Keratinocyte (primary cell): ENCODE results near the gene UROS. TPM values are rescaled to one million over a fixed set of nuclear protein-coding genes. Genes with fewer than 3 reads are reported as not detected.

Source experiments
- DNase-seq: peaks from one replicate; pipeline ENCODE4 v3.0.0-alpha.2; 2011; ENCODE audit warnings: low read depth, missing footprints, low spot score
- FAIRE-seq: peaks from 2 replicates; lab custom pipeline; 2011; peaks lifted over from hg19 to GRCh38; lab: Jason Lieb, UNC
- H2AFZ ChIP-seq: 2 replicates; pipeline ENCODE4 v1.6.0; 2012; ENCODE audit warnings: low read length, control low read depth, inconsistent platforms; ENCODE audit not compliant: control insufficient read depth
- H3K27ac ChIP-seq: 2 replicates; pipeline ENCODE4 v1.5.1; 2011; ENCODE audit warnings: low read length; ENCODE audit not compliant: control insufficient read depth, insufficient read depth
- H3K27me3 ChIP-seq: 3 replicates; pipeline ENCODE4 v1.6.0; 2011; ENCODE audit warnings: low read length; ENCODE audit not compliant: control insufficient read depth, insufficient read depth; ENCODE audit errors: extremely low read depth
- H3K36me3 ChIP-seq, 2 experiments: 2 replicates in 1 of 2; 3 replicates in 1 of 2; pipeline ENCODE4 v1.5.1; 2011; ENCODE audit warnings: low read length in 2 of 2, mild to moderate bottlenecking in 1 of 2; ENCODE audit not compliant: control insufficient read depth in 2 of 2, insufficient read depth in 2 of 2; ENCODE audit errors: extremely low read depth in 1 of 2
- H3K4me1 ChIP-seq: 3 replicates; pipeline ENCODE4 v1.5.1; 2011; ENCODE audit warnings: low read length; ENCODE audit not compliant: control insufficient read depth, insufficient read depth; ENCODE audit errors: extremely low read depth
- H3K4me2 ChIP-seq: 3 replicates; pipeline ENCODE4 v1.6.0; 2011; ENCODE audit warnings: low read depth, low read length; ENCODE audit not compliant: control insufficient read depth, insufficient read depth; ENCODE audit errors: extremely low read depth
- H3K4me3 ChIP-seq, 3 experiments: fragments of 200-600 bp in 1 of 3; sonication (generic) in 1 of 3; 2 replicates in 2 of 3; 3 replicates in 1 of 3; pipeline ENCODE4 v1.5.1; 2011 to 2016; ENCODE audit warnings: low read length in 3 of 3, mild to moderate bottlenecking in 3 of 3, control low read depth in 2 of 3, inconsistent platforms in 1 of 3, low read depth in 1 of 3, mixed read lengths in 1 of 3, mixed run types in 1 of 3, moderate library complexity in 1 of 3; ENCODE audit not compliant: control insufficient read depth in 2 of 3, insufficient read depth in 2 of 3; ENCODE audit errors: extremely low read depth in 1 of 3
- H3K79me2 ChIP-seq: 2 replicates; pipeline ENCODE4 v1.6.0; 2012; ENCODE audit warnings: low read length; ENCODE audit not compliant: control insufficient read depth, insufficient read depth
- H3K9ac ChIP-seq: 3 replicates; pipeline ENCODE4 v1.6.0; 2011; ENCODE audit warnings: low read length; ENCODE audit not compliant: control insufficient read depth, insufficient read depth; ENCODE audit errors: extremely low read depth
- H3K9me1 ChIP-seq: 3 replicates; pipeline ENCODE4 v1.6.0; 2011; ENCODE audit warnings: low read length; ENCODE audit not compliant: control insufficient read depth, insufficient read depth; ENCODE audit errors: extremely low read depth
- H3K9me3 ChIP-seq: 2 replicates; pipeline ENCODE4 v1.5.1; 2012; ENCODE audit warnings: low read depth, low read length; ENCODE audit not compliant: control insufficient read depth
- H4K20me1 ChIP-seq: 3 replicates; pipeline ENCODE4 v1.6.0; 2011; ENCODE audit warnings: low read length; ENCODE audit not compliant: control insufficient read depth, insufficient read depth; ENCODE audit errors: extremely low read depth
- CTCF ChIP-seq, 3 experiments: IDR thresholded peaks in 1 of 3; conservative IDR thresholded peaks in 1 of 3; optimal IDR thresholded peaks in 1 of 3; 2 replicates in 2 of 3; 3 replicates in 1 of 3; pipeline versions ENCODE3 to v1.5.1; 2011; ENCODE audit warnings: low read length in 3 of 3, mild to moderate bottlenecking in 3 of 3, moderate library complexity in 2 of 3, control low read depth in 1 of 3, inconsistent platforms in 1 of 3; ENCODE audit not compliant: insufficient read depth in 2 of 3; ENCODE audit errors: extremely low read depth in 1 of 3
- EZH2 ChIP-seq: IDR thresholded peaks from one replicate; pipeline ENCODE4 v1.6.1; 2012; ENCODE audit warnings: inconsistent platforms, mild to moderate bottlenecking, low read length, moderate library complexity
- dilution Hi-C: fragments of 300-500 bp; cut with MboI; formaldehyde crosslinking; loops from one replicate; pipeline ENCODE4 v1.7.0; 2020; ENCODE audit warnings: low sequenced_read_pairs; ENCODE audit not compliant: extremely low pct_ligation_motif_present
- polyA plus RNA-seq, 5 experiments: library from polyadenylated mRNA; depleted of rRNA in 3 of 5; stranded (reverse) in 3 of 5; stranded (forward) in 1 of 5; unstranded in 1 of 5; fragments of >200 nt; gene quantifications; 1 replicate in 1 of 5; 2 replicates in 3 of 5; 3 replicates in 1 of 5; pipeline versions ENCODE4 v1.2.1 to v1.2.3, GENCODE V29; 2011 to 2012; ENCODE audit warnings: missing spikeins in 2 of 5, low read depth in 1 of 5, low replicate concordance in 1 of 5

Gene UROS
- polyA plus RNA-seq, 1 donor (not counting 4 experiments of a cell fraction or from before 2014, with no cell fraction given), result 46.7 TPM

DNA sequence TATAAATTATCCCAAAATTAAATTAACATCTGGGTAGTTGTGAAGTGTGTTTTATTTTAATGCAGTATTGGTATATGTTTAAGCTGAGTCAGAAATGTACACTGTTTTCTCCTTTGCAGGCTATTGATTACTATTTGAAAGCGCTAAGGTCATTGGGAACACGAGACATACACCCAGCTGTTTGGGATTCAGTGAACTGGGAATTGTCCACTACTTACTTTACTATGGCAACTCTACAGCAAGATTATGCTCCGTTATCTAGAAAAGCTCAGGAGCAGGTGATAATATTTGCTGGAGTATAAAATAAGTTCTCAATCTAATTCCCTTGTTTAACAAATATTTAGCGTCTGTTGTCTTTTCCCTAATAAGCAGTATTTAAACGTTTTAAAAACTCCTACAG, 75.6 kb downstream of the UROS start:
- H4K20me1 ChIP-seq, result no peaks in the 10 kb centered on the region
- H3K79me2 ChIP-seq, result no peaks in the 10 kb centered on the region
- H3K9me1 ChIP-seq, result no peaks in the 10 kb centered on the region
- H3K4me3 ChIP-seq, result no peak overlapping the region
- DNase-seq (no peak), FAIRE-seq (no peak)
- H2AFZ ChIP-seq, result no peak overlapping the region
- peaks cover 11 to 22% of the 10 kb centered on the region in 2 experiments for H3K36me3 ChIP-seq
- H3K9me3 ChIP-seq, result no peaks in the 10 kb centered on the region
- H3K4me1 ChIP-seq, result no peaks in the 10 kb centered on the region
- no peak overlapping the region for H3K4me2 ChIP-seq
- TF ChIP-seq CTCF (optimal IDR thresholded peaks at IDR 0.05 in 1 of 3, IDR thresholded peaks at IDR 0.05 in 1 of 3, conservative IDR thresholded peaks at IDR 0.05 in 1 of 3; ENCODE audit: extremely low read depth in 1 of 3, insufficient read depth in 2 of 3, low read length in 3 of 3), result no peak
- no peak for TF ChIP-seq EZH2
- dilution Hi-C loops, result no loop called here
- H3K9ac ChIP-seq, result no peak overlapping the region
- no peak overlapping the region for H3K27ac ChIP-seq
- no peaks in the 10 kb centered on the region for H3K27me3 ChIP-seq

DNA sequence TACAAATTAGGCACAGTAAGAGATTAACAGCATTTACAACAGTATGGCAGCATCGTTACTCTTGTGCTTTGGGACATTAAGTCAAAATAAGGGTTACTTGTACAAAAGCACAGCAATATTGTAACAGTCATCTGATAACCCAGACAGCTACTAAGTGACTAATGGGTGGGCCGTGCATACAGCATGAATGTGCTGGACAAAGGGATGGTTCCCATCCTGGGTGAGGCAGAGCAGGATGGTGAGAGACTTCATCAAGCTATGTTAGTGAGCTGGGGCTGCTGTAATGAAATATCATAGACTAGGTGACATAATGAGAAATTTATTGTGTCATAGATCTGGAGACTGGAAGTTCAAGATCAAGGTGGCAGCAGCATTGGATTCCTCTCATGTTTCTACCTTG, 78.1 kb downstream of the UROS start:
- Histone ChIP-seq H3K4me3 (no peak overlapping the region), H3K36me3 (peaks cover 14 to 18% of the 10 kb centered on the region in 2 experiments), H3K9me1 (no peaks in the 10 kb centered on the region), H4K20me1 (no peaks in the 10 kb centered on the region), H3K79me2 (no peaks in the 10 kb centered on the region), H3K9ac (no peak overlapping the region), H3K4me1 (no peaks in the 10 kb centered on the region), H3K27ac (no peak overlapping the region), H3K4me2 (no peak overlapping the region), H3K27me3 (no peaks in the 10 kb centered on the region), H2AFZ (no peak overlapping the region), H3K9me3 (no peaks in the 10 kb centered on the region)
- no peak for TF ChIP-seq EZH2
- no peak for TF ChIP-seq CTCF (optimal IDR thresholded peaks at IDR 0.05 in 1 of 3, IDR thresholded peaks at IDR 0.05 in 1 of 3, conservative IDR thresholded peaks at IDR 0.05 in 1 of 3; ENCODE audit: extremely low read depth in 1 of 3, insufficient read depth in 2 of 3, low read length in 3 of 3)
- DNase-seq (no peak), FAIRE-seq (no peak)
- dilution Hi-C loops, result no loop called here
